NB4 (cell line): Measurements from ENCODE around the gene HNMT.

Experiments used
- CTCF ChIP-seq: IDR thresholded peaks from one replicate; pipeline ENCODE4 v1.5.1; 2012; ENCODE audit warnings: low read depth, low read length
- MAX ChIP-seq: IDR thresholded peaks from 2 replicates; pipeline ENCODE4 v1.6.1; 2011; ENCODE audit warnings: low read depth, low read length
- POLR2A ChIP-seq: IDR thresholded peaks from 2 replicates; pipeline ENCODE4 v1.6.1; 2011; ENCODE audit warnings: mild to moderate bottlenecking; ENCODE audit not compliant: insufficient read length; ENCODE audit errors: extremely low read depth

- TF ChIP-seq CTCF: no peak
- no peak for TF ChIP-seq POLR2A
- no peak for TF ChIP-seq MAX
Observed at GRCh38 chr2:137981112-137981656, 16.9 kb downstream of the HNMT start.
